Muscle of arm (tissue), 14 donors: ENCODE data around the gene CHD2. TPM values are rescaled to one million over a fixed set of nuclear protein-coding genes. Genes with fewer than 3 reads are reported as not detected.
"Not testable (repeated sequence)": the region's sequence is repeated elsewhere in the genome, so short reads cannot be mapped to it uniquely, and the experiment has no call there.

Experiments used
- DNase-seq: peaks from one replicate; pipeline ENCODE4 v3.0.0-alpha.2; 2013
- long read RNA-seq, 11 donors: transcript quantifications; one replicate each; lab custom pipeline, GENCODE V29; 2026
- polyA plus RNA-seq, 12 donors: library from polyadenylated mRNA; unstranded; fragments of 120-200 nt; gene quantifications; one replicate each; pipeline ENCODE4 v1.2.1, GENCODE V29; 2013; ENCODE audit not compliant: insufficient read length in 12 of 12

Gene CHD2
- polyA plus RNA-seq = 100 to 1,000 TPM in 2 of 12 donors, 10 to 100 TPM in 9, not detected in 1; 50.6 to 133 (median 63.7) TPM
- long read RNA-seq, donor 1, transcript CHD2-212 (2 exons, 1,740 nt) = major isoform, 8 of 43 reads
- long read RNA-seq, donor 1, partial matches to known transcripts = 32 of 43 reads
- long read RNA-seq, donor 1, other reads (novel, unspliced or antisense) = 0 of 43 reads
- long read RNA-seq, donor 2, partial matches to known transcripts = 35 of 38 reads
- long read RNA-seq, donor 2, other reads (novel, unspliced or antisense) = 0 of 38 reads
- long read RNA-seq, donor 3, partial matches to known transcripts = 0 of 3 reads
- long read RNA-seq, donor 3, other reads (novel, unspliced or antisense) = 0 of 3 reads
- long read RNA-seq, donor 4, partial matches to known transcripts = 16 of 16 reads
- long read RNA-seq, donor 4, other reads (novel, unspliced or antisense) = 0 of 16 reads
- long read RNA-seq, donor 5, partial matches to known transcripts = 44 of 49 reads
- long read RNA-seq, donor 5, other reads (novel, unspliced or antisense) = 0 of 49 reads
- long read RNA-seq, donor 6, partial matches to known transcripts = 0 of 3 reads
- long read RNA-seq, donor 6, other reads (novel, unspliced or antisense) = 0 of 3 reads
- long read RNA-seq, donor 7, partial matches to known transcripts = 0 of 3 reads
- long read RNA-seq, donor 7, other reads (novel, unspliced or antisense) = 0 of 3 reads
- long read RNA-seq, donor 8, partial matches to known transcripts = 36 of 39 reads
- long read RNA-seq, donor 8, other reads (novel, unspliced or antisense) = 0 of 39 reads
- long read RNA-seq, donor 9, partial matches to known transcripts = 0 of 4 reads
- long read RNA-seq, donor 9, other reads (novel, unspliced or antisense) = 0 of 4 reads
- long read RNA-seq, donor 10, partial matches to known transcripts = 11 of 17 reads
- long read RNA-seq, donor 10, other reads (novel, unspliced or antisense) = 0 of 17 reads
- long read RNA-seq, donor 11, partial matches to known transcripts = 30 of 32 reads
- long read RNA-seq, donor 11, other reads (novel, unspliced or antisense) = 0 of 32 reads

GRCh38 chr15:92899948-92900730 lies at the start of gene CHD2:
CHD2 (plus strand) TSS chr15:92900324; CDS start chr15:92901238, 914 bp downstream.
- peak; percentile 90 for DNase-seq

DNA sequence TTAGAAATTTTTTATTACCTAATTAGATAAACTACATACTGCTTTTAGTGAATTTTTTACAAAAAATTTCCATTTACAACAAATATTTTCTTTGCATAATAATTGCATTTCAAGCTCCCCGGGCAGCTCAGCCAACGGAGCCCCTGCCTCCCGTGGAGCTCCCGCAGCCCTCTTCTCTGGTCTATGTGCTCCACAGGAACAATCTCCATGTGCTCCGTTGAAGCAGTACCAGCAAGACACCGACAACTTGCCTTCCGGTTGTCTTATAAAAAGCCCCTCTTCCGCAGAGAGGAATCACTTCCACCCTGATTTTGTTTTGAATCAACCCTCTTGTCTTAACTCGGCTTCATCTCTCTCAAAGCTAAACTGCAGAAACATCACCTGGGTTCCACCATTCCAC lies 46.9 kb upstream of the CHD2 start:
- DNase-seq = no peak

DNA sequence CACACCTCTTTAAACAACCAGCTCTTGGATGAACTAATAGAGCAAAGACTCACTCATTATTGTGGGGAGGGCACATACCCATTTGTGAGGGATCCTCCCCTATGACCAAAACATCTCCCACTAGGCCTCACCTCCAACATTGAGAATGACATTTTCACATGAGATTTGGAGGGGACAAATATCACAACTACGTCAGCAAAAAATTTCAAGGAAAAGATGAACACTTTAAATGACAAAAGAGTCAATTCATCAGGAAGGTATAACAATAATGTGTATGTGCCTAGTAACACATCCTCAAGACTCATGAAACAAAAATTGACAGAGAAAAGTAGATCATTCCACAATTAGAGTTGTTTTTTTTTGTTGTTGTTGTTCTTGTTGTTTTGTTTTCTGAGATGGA lies 38.4 kb upstream of the CHD2 start:
- DNase-seq = no peak

DNA sequence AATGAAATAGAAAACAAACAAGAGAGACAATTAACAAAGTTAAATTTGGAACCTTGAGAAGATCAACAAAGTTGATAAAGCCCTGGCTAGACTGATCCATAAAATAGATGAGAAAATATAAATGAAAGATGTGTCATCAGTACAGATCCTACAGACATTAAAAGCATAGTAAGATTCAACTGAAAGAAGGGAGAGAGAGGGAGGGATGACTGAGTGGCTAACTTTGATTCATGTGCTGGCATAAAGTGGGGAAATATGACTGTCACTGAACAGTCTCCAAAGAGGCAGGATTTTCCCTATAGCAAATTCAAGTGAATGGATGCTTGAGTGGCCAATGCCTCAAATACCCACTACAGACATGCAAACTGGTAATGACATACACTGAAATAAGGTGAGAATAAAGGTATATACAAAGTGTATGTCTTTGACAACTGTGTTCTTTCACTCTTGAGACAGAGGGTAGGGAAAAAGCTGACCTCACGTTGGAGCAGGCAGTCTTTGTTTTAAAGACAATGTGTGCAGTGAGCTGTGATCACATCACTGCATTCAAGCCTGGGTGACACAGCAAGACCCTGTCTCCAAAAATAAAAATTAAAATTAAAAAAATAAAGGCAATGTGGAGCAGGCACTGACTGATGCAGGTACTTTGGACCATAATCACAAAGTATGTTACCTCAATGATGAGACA lies 35.9 kb upstream of the CHD2 start:
- no peak for DNase-seq

DNA sequence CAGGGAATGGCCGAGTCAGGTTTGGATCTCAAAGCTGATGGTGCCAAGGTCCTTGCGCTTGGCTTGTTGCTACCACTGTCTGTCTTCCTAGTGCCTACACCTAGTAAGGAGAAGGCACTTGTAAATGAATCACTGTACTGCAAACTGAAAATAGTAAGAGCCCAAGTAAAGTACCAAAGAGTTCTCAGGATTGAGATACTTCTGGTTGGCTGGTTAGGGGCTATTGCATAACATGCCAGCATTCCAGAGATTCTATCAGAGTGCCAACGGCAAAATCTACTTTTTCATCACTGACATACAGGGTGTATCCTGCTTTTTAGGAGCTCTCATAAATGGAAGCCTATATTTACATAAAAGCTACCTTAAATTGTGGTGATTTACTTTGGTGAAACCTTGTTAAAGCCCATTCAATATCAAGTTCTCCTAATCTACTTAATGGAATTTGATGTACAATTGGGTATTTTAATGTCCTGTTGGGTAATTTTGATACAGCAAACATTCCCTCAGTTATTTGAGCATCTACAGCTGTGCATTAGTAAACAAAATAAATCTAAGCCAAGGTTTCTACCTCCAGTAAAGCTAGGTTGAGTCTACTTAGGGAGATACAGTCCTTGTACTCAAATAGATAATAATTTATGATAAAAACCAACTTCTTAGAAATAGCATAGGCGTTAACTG lies 30.7 kb upstream of the CHD2 start:
- no peak for DNase-seq

GRCh38 chr15:92870010-92870591 lies 30.0 kb upstream of the CHD2 start:
- no peak for DNase-seq

DNA sequence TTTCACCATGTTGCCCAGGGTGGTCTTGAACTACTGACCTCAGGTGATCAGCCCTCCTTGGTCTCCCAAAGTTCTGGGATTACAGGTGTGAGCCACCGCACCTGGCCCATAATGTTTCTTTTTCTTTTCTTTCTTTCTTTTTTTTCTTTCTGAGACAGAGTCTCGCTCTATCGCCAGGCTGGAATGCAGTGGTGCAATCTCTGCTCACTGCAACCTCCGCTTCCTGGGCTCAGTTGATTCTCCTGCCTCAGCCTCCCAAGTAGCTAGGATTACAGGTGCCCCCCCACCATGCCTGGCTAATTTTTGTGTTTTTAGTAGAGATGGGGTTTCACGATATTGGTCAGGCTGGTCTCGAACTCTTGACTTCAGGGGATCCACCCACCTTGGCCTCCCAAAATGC lies 27.2 kb upstream of the CHD2 start:
- not testable (repeated sequence) for DNase-seq

- DNase-seq = no peak
Observed at GRCh38 chr15:92877000-92877399, 23.1 kb upstream of the CHD2 start.

- peak; percentile 76 for DNase-seq
Observed at GRCh38 chr15:92877416-92877815, 22.7 kb upstream of the CHD2 start.

GRCh38 chr15:92878593-92879053 lies 21.5 kb upstream of the CHD2 start:
- no peak for DNase-seq

- DNase-seq = no peak
Observed at GRCh38 chr15:92879949-92880725, 20.0 kb upstream of the CHD2 start.

DNA sequence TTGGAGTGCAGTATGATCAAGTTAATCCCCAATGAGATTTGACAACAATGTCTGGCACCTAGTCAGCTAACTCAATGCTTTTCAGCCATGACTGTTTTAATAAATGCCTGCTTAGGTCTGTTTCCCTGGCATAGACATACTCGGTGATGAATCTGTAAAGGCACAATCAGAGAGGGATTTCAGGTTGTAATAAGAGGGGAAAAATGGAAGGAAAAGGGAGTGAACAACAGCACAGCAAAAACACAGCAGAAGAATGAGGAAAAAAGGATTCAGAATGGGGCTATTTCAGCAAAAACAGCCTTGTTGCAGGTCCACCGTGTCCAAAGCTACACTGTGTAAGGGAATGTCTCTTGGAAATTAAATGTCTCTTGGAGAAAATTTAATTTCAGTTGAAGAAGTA lies 19.3 kb upstream of the CHD2 start:
- DNase-seq = no peak

GRCh38 chr15:92881211-92881754 lies 18.8 kb upstream of the CHD2 start:
- peak; percentile 81 for DNase-seq

DNA sequence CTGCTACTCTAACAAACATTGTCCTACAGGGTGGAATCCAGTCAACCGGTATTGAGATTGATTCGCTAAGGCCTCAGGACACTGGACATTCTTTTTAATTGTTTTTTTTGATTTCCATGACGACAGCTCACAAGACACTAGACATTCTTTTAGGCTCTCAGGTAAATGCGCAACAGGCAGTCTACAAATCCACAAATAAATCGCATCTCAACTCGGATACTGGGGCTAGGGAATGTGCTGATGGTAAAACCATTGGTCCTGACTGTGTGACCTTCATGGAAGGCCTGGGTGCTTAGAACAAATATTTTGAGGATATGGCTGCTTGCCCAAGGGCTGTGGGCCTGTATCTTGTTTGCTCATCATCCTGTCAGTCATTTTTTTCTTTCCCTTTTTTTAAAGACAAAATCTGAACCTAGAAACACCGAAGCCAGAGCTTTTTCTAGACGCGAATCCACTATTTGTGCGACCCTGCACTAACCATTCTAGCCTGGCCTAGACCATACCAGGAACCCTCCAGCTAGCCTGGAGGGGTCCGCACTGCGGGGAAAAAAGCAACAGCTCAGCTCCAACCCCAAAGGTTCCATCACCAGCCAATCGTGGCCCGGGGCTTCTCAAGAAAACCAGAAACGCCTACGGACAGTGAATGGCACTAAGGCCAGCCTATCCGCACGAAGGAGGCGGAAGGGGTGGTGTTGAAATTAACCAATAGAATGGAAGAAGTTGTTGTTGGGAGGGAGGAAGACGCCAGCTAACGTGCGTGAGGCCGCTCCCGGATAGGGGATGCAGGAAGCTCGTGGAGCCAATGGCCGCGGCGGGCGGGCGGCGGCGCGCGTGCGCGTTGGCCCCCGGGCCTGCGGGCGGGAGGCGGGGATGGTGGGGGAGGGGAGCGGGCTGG lies 18.1 kb upstream of the CHD2 start:
- peak; percentile 100 for DNase-seq

GRCh38 chr15:92882697-92883162 lies 17.4 kb upstream of the CHD2 start:
- DNase-seq = no peak

DNA sequence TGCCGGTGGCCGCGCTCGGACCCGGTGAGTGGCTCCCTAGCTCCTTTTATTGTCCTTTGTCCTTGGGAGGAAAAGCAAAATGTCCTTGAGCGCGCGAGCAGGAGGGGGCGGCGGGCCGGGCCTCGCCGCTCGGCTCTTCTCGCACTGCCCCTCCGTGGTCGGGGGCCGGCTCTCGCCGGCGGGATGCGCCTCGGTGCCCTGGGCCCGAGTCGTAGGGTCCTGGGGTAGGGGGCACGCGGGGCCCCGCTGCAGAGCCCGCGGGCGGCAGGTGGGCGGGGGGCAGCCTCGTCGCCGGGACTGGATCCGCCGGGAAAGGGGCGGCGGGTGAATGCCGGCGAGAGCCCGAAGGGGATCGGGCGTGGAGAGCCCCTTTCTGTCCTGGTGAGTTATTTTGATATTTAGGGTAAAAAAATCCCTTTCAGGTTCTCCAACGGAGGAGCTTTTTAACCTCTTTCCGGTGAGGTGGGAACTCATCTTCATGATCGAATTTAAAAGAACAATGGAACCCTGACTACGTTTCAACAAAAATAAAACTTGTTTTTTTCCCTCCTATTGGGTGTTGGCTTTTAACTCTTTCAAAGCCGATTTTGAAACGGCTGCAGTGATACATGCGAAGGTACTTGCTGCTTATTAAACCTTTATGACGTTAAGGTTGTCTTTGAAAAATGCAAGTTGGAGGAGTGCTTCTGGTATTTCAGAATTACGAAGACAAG lies 16.8 kb upstream of the CHD2 start:
- peak; percentile 69 for DNase-seq
